HCT116 (cell line): ENCODE measurements around the gene CHAD. TPM values are rescaled to one million over a fixed set of nuclear protein-coding genes. Genes with fewer than 3 reads are reported as not detected.
A peak's percentile ranks its signal among the peaks of the same experiment; 100 is the strongest.

Source experiments
- ATAC-seq: fragments of 200-7000 bp; cut with Tn5 transposase; 2 replicates; pipeline ENCODE4 v1.9.1; 2020; ENCODE audit warnings: mild to moderate bottlenecking, moderate library complexity
- BruUV-seq: library from RNA; stranded (reverse); fragments of 400-500 nt; replicated peaks from 2 replicates; lab custom pipeline; 2021; lab: Mats Ljungman, UMichigan
- CTCF ChIA-PET: fragments of 300-600 bp; sonication (Branson Sonifier 250); formaldehyde crosslinking; loops from one replicate; lab custom pipeline; 2021; ENCODE audit warnings: antibody characterized with exemption; lab: Charles Lee
- POLR2A ChIA-PET: fragments of 300-600, 350-600 bp; sonication (Branson Sonifier 250); formaldehyde crosslinking; loops from one replicate; lab custom pipeline; 2021; ENCODE audit warnings: antibody characterized with exemption; lab: Charles Lee
- RAD21 ChIA-PET, 2 experiments: fragments of 300-600 bp; sonication (Branson Sonifier 250); formaldehyde crosslinking; loops; one replicate each; lab custom pipeline; 2023; ENCODE audit warnings: low total read pairs in 2 of 2; ENCODE audit not compliant: uncharacterized antibody in 2 of 2, unreplicated experiment in 2 of 2, low non-redundant PET in 1 of 2; lab: Charles Lee
- DNase-seq: peaks from one replicate; pipeline ENCODE4 v3.0.0-alpha.2; 2010; ENCODE audit warnings: low read depth, low spot score
- H2AFZ ChIP-seq: fragments of 200-600 bp; shearing (Covaris generic), sonication (generic); 2 replicates; pipeline ENCODE4 v1.6.1; 2017; ENCODE audit warnings: low read depth, mixed run types, mixed read lengths, antibody characterized with exemption, low read length; ENCODE audit not compliant: poor library complexity, severe bottlenecking
- H3K27ac ChIP-seq: 2 replicates; pipeline ENCODE4 v1.5.1; 2012; ENCODE audit warnings: low read depth, low read length
- H3K27me3 ChIP-seq: fragments of 200-600 bp; sonication (generic); 2 replicates; pipeline ENCODE4 v1.6.1; 2016; ENCODE audit warnings: mixed run types, low read length, mixed read lengths; ENCODE audit not compliant: insufficient read depth
- H3K36me3 ChIP-seq, 2 experiments: fragments of 200-500 bp in 1 of 2; fragments of 200-600 bp in 1 of 2; sonication (Bioruptor generic) in 1 of 2; sonication (generic) in 1 of 2; 2 replicates each; pipeline versions ENCODE4 v1.5.1 to v1.6.1; 2014 to 2016; ENCODE audit warnings: low read length in 2 of 2, inconsistent platforms in 1 of 2, mixed read lengths in 1 of 2, mixed run types in 1 of 2; ENCODE audit not compliant: insufficient read depth in 2 of 2, control insufficient read depth in 1 of 2
- H3K4me1 ChIP-seq, 2 experiments: fragments of 200-600 bp in 1 of 2; sonication (generic) in 1 of 2; 2 replicates each; pipeline versions ENCODE4 v1.5.1 to v1.6.1; 2012 to 2017; ENCODE audit warnings: low read length in 2 of 2, inconsistent platforms in 1 of 2, mild to moderate bottlenecking in 1 of 2, mixed read lengths in 1 of 2, mixed run types in 1 of 2, moderate library complexity in 1 of 2; ENCODE audit not compliant: insufficient read depth in 2 of 2, control insufficient read depth in 1 of 2
- H3K4me2 ChIP-seq: fragments of 200-600 bp; sonication (generic); 2 replicates; pipeline ENCODE4 v1.6.1; 2017; ENCODE audit warnings: mixed run types, low read length, mixed read lengths
- H3K4me3 ChIP-seq, 2 experiments: fragments of 200-600 bp in 1 of 2; sonication (generic) in 1 of 2; replicated peaks in 1 of 2; 2 replicates each; pipeline ENCODE4 v1.5.1; 2011 to 2016; ENCODE audit warnings: low read length in 2 of 2, control low read depth in 1 of 2, low read depth in 1 of 2, mild to moderate bottlenecking in 1 of 2, mixed read lengths in 1 of 2, mixed run types in 1 of 2
- H3K79me2 ChIP-seq: fragments of 200-600 bp; sonication (generic); 2 replicates; pipeline ENCODE4 v1.6.1; 2017; ENCODE audit warnings: mild to moderate bottlenecking, mixed run types, low read length, moderate library complexity, mixed read lengths; ENCODE audit not compliant: insufficient read depth
- H3K9ac ChIP-seq: fragments of 200-600 bp; sonication (generic); 2 replicates; pipeline ENCODE4 v1.6.1; 2016; ENCODE audit warnings: low read length, mixed read lengths
- H3K9me2 ChIP-seq: fragments of 200-600 bp; sonication (generic), shearing (Covaris generic); 2 replicates; pipeline ENCODE4 v1.6.1; 2017; ENCODE audit warnings: mixed run types, mild to moderate bottlenecking, moderate library complexity; ENCODE audit not compliant: insufficient read depth
- H3K9me3 ChIP-seq, 2 experiments: fragments of 200-500 bp in 1 of 2; fragments of 200-600 bp in 1 of 2; sonication (Bioruptor generic) in 1 of 2; sonication (generic) in 1 of 2; 2 replicates each; pipeline ENCODE4 v1.6.1; 2014 to 2017; ENCODE audit warnings: low read length in 2 of 2, mixed read lengths in 2 of 2, inconsistent platforms in 1 of 2, low read depth in 1 of 2, mild to moderate bottlenecking in 1 of 2, mixed run types in 1 of 2, moderate library complexity in 1 of 2; ENCODE audit not compliant: control insufficient read depth in 1 of 2, insufficient read depth in 1 of 2
- H4K20me1 ChIP-seq: fragments of 200-600 bp; sonication (generic), shearing (Covaris generic); 2 replicates; pipeline ENCODE4 v1.6.1; 2017; ENCODE audit warnings: mixed run types, mild to moderate bottlenecking, moderate library complexity; ENCODE audit not compliant: insufficient read depth
- ATF3 ChIP-seq: IDR thresholded peaks from 2 replicates; pipeline ENCODE4 v1.6.1; 2012
- CBX3 ChIP-seq: IDR thresholded peaks from 2 replicates; pipeline ENCODE4 v1.6.1; 2012; ENCODE audit warnings: low read depth
- EGR1 ChIP-seq: IDR thresholded peaks from 2 replicates; pipeline ENCODE4 v1.6.1; 2012; ENCODE audit warnings: low read depth
- JUND ChIP-seq: IDR thresholded peaks from 2 replicates; pipeline ENCODE4 v1.6.1; 2012
- POLR2AphosphoS5 ChIP-seq: IDR thresholded peaks from 2 replicates; pipeline ENCODE4 v1.6.1; 2011; ENCODE audit warnings: mild to moderate bottlenecking, low read depth, low read length, moderate library complexity
- RAD21 ChIP-seq: IDR thresholded peaks from 2 replicates; pipeline ENCODE4 v1.6.1; 2012; ENCODE audit warnings: low read depth, mild to moderate bottlenecking
- REST ChIP-seq: IDR thresholded peaks from 2 replicates; pipeline ENCODE4 v1.6.1; 2012; ENCODE audit warnings: low read depth
- ZBTB33 ChIP-seq: IDR thresholded peaks from 2 replicates; pipeline ENCODE4 v1.6.1; 2011; ENCODE audit warnings: mild to moderate bottlenecking, low read length, moderate library complexity; ENCODE audit not compliant: insufficient replicate concordance; ENCODE audit errors: extremely low read depth
- ZNF274 ChIP-seq: fragments of 200-500 bp; sonication (Bioruptor generic); IDR thresholded peaks from 2 replicates; pipeline ENCODE4 v1.6.1; 2014; ENCODE audit warnings: mild to moderate bottlenecking, low read depth, low read length, inconsistent platforms
- intact Hi-C: fragments of 100-400 bp; cut with micrococcal nuclease; formaldehyde crosslinking; loops from 2 replicates; pipeline ENCODE4 v1.10.0; 2022
- total RNA-seq: library from RNA; stranded (reverse); gene quantifications from one replicate; pipeline ENCODE4 v1.2.1, GENCODE V29; 2021; ENCODE audit not compliant: unreplicated experiment

Gene CHAD
- total RNA-seq, 1 experiment from 2014 or later, result not detected

GRCh38 chr17:50458270-50458669 lies 10.4 kb downstream of the CHAD start:
- Histone ChIP-seq H3K4me3 (no peak overlapping the region), H3K79me2 (no peaks in the 10 kb centered on the region), H3K27me3 (no peaks in the 10 kb centered on the region), H3K27ac (no peak overlapping the region; the same call in 1 of the 2 replicates), H3K36me3 (no peaks in the 10 kb centered on the region), H3K9me3 (no peaks in the 10 kb centered on the region), H3K9ac (no peak overlapping the region), H2AFZ (no peak overlapping the region), H4K20me1 (no peaks in the 10 kb centered on the region), H3K4me2 (peak overlapping the region; percentile 37; the same call in 1 of the 2 replicates), H3K4me1 (peaks cover 19 to 36% of the 10 kb centered on the region in 2 experiments), H3K9me2 (no peaks in the 10 kb centered on the region)
- ChIA-PET POLR2A (interaction anchor here (1.0 kb wide), 1 partner anchor 10 kb away, joined by 3 read pairs; no protein-coding TSS in a partner anchor), CTCF (interaction anchor here (1.7 kb wide), 1 partner anchor 61 kb away, joined by 4 read pairs; the partner anchor contains the start of gene LRRC59), RAD21 (no interaction called here)
- DNase-seq (no peak), ATAC-seq (no peak)
- TF ChIP-seq JUND (no peak), ZBTB33 (no peak), CBX3 (no peak)
- BruUV-seq, result no TSS peak
- intact Hi-C loops, result no loop called here

- Histone ChIP-seq H3K9me2 (no peaks in the 10 kb centered on the region), H3K4me1 (peaks cover 22 to 41% of the 10 kb centered on the region in 2 experiments), H2AFZ (no peak overlapping the region), H3K79me2 (no peaks in the 10 kb centered on the region), H3K36me3 (no peaks in the 10 kb centered on the region), H3K4me3 (no peak overlapping the region), H3K27ac (no peak overlapping the region), H4K20me1 (no peaks in the 10 kb centered on the region), H3K9me3 (no peaks in the 10 kb centered on the region), H3K27me3 (no peaks in the 10 kb centered on the region), H3K9ac (no peak overlapping the region), H3K4me2 (no peak overlapping the region)
- DNase-seq (no peak), ATAC-seq (no peak)
- no TSS peak for BruUV-seq
- ChIA-PET POLR2A (no interaction called here), RAD21 (no interaction called here), CTCF (no interaction called here)
- intact Hi-C loops, result no loop called here
- no peak for TF ChIP-seq ATF3
- no peak for TF ChIP-seq EGR1
- no peak for TF ChIP-seq POLR2AphosphoS5
- no peak for TF ChIP-seq RAD21
- TF ChIP-seq CBX3, result no peak
- TF ChIP-seq REST, result no peak
- no peak for TF ChIP-seq ZNF274
- TF ChIP-seq ZBTB33, result no peak
Observed at GRCh38 chr17:50457621-50458020, 11.1 kb downstream of the CHAD start.
